ENCODE measurements around the gene PRPF19. TPM values are rescaled to one million over a fixed set of nuclear protein-coding genes. Genes with fewer than 3 reads are reported as not detected.

PRPF19 gene
- polyA plus RNA-seq (2013) = 102 TPM

- peak; percentile 96 to 99 (median 98) for DNase-seq
- Histone ChIP-seq H3K27me3 (replicated peaks in 2 of 5; ENCODE audit: control insufficient read depth in 4 of 5, insufficient read depth in 5 of 5, low read length in 4 of 5) (no peaks in the 10 kb centered on the region), H3K27ac (ENCODE audit: insufficient read depth in 1 of 2, low read depth in 1 of 2, low read length in 2 of 2, poor library complexity in 1 of 2, severe bottlenecking in 2 of 2) (peak within 1 kb of the TSS; percentile 78 to 89), H3K4me1 (ENCODE audit: control extremely low read depth in 1 of 4, control insufficient read depth in 4 of 4, insufficient read depth in 4 of 4, low read length in 3 of 4) (peaks cover 13 to 35% (median 28%) of the 10 kb centered on the region in 4 experiments), H3K9me3 (ENCODE audit: control extremely low read depth in 1 of 5, control insufficient read depth in 4 of 5, insufficient read depth in 2 of 5, low read depth in 1 of 5, low read length in 4 of 5) (no peaks in the 10 kb centered on the region), H3K4me3 (ENCODE audit: control insufficient read depth in 1 of 7, extremely low read depth in 1 of 7, insufficient read depth in 4 of 7, low read depth in 2 of 7, low read length in 6 of 7) (peak within 1 kb of the TSS; percentile 75 to 92 (median 86)), H3K36me3 (ENCODE audit: control insufficient read depth in 4 of 4, insufficient read depth in 4 of 4, low read length in 3 of 4) (peaks cover 6 to 29% (median 24%) of the 10 kb centered on the region in 4 experiments)
- WGBS (ENCODE audit: insufficient coverage) = 0% methylated on average over 70 of the region's 75 CpGs
- ChIA-PET CTCF (interaction anchor here (0.7 to 10.5 kb wide), 9 partner anchors 8 to 131 kb away, joined by 3 to 138 read pairs (median 7); partner anchors contain the start of gene TMEM109), POLR2A (interaction anchor here (0.5 to 0.9 kb wide), 2 partner anchors 15 to 272 kb away, joined by 3 read pairs; no protein-coding TSS in a partner anchor)
These were observed at the start of gene PRPF19 for GRCh38 chr11:60906132-60906972. Gene PRPF19 (minus strand): TSS chr11:60906585. CDS start chr11:60906382, 203 bp downstream.

GRCh38 chr11:60955571-60955970 lies 49.2 kb upstream of the PRPF19 start:
- 27% methylated on average over 3 of the region's 5 CpGs for WGBS (ENCODE audit: insufficient coverage)
- peaks cover 6 to 25% (median 19%) of the 10 kb centered on the region in 4 experiments for H3K4me1 ChIP-seq (ENCODE audit: control extremely low read depth in 1 of 4, control insufficient read depth in 4 of 4, insufficient read depth in 4 of 4, low read length in 3 of 4)
- peaks cover 0 to 77% (median 24%) of the 10 kb centered on the region in 5 experiments for H3K27me3 ChIP-seq (replicated peaks in 2 of 5; ENCODE audit: control insufficient read depth in 4 of 5, insufficient read depth in 5 of 5, low read length in 4 of 5)
- H3K9me3 ChIP-seq (ENCODE audit: control extremely low read depth in 1 of 5, control insufficient read depth in 4 of 5, insufficient read depth in 2 of 5, low read depth in 1 of 5, low read length in 4 of 5) = peaks cover 0 to 2% (median 0%) of the 10 kb centered on the region in 5 experiments
- no peaks in the 10 kb centered on the region for H3K36me3 ChIP-seq (ENCODE audit: control insufficient read depth in 4 of 4, insufficient read depth in 4 of 4, low read length in 3 of 4)
- POLR2A ChIA-PET = no interaction called here
- H3K27ac ChIP-seq (ENCODE audit: insufficient read depth in 1 of 2, low read depth in 1 of 2, low read length in 2 of 2, poor library complexity in 1 of 2, severe bottlenecking in 2 of 2) = no peak overlapping the region
- no peak overlapping the region for H3K4me3 ChIP-seq (ENCODE audit: control insufficient read depth in 1 of 7, extremely low read depth in 1 of 7, insufficient read depth in 4 of 7, low read depth in 2 of 7, low read length in 6 of 7)
- CTCF ChIA-PET = interaction anchor here (1.0 kb wide), 1 partner anchor 14 kb away, joined by 3 read pairs; no protein-coding TSS in a partner anchor
- DNase-seq = peak in 2 of 3 donors; percentile 37 to 54

- 49% methylated on average over 3 of the region's 5 CpGs for WGBS (ENCODE audit: insufficient coverage)
- Histone ChIP-seq H3K4me3 (ENCODE audit: control insufficient read depth in 1 of 7, extremely low read depth in 1 of 7, insufficient read depth in 4 of 7, low read depth in 2 of 7, low read length in 6 of 7) (no peak overlapping the region), H3K27ac (ENCODE audit: insufficient read depth in 1 of 2, low read depth in 1 of 2, low read length in 2 of 2, poor library complexity in 1 of 2, severe bottlenecking in 2 of 2) (no peak overlapping the region), H3K9me3 (ENCODE audit: control extremely low read depth in 1 of 5, control insufficient read depth in 4 of 5, insufficient read depth in 2 of 5, low read depth in 1 of 5, low read length in 4 of 5) (no peaks in the 10 kb centered on the region), H3K27me3 (replicated peaks in 2 of 5; ENCODE audit: control insufficient read depth in 4 of 5, insufficient read depth in 5 of 5, low read length in 4 of 5) (peaks cover 0 to 78% (median 23%) of the 10 kb centered on the region in 5 experiments), H3K36me3 (ENCODE audit: control insufficient read depth in 4 of 4, insufficient read depth in 4 of 4, low read length in 3 of 4) (no peaks in the 10 kb centered on the region), H3K4me1 (ENCODE audit: control extremely low read depth in 1 of 4, control insufficient read depth in 4 of 4, insufficient read depth in 4 of 4, low read length in 3 of 4) (peaks cover 6 to 25% (median 19%) of the 10 kb centered on the region in 4 experiments)
- CTCF ChIA-PET = interaction anchor here (0.6 to 1.2 kb wide), 4 partner anchors 9 to 55 kb away, joined by 3 read pairs; no protein-coding TSS in a partner anchor
- DNase-seq = peak in 2 of 3 donors; percentile 62 to 74
- POLR2A ChIA-PET = no interaction called here
These were observed 48.0 kb upstream of the PRPF19 start for GRCh38 chr11:60954421-60954820.

- DNase-seq = peak in 2 of 3 donors; percentile 52 to 56
- Histone ChIP-seq H3K36me3 (ENCODE audit: control insufficient read depth in 4 of 4, insufficient read depth in 4 of 4, low read length in 3 of 4) (no peaks in the 10 kb centered on the region), H3K27ac (ENCODE audit: insufficient read depth in 1 of 2, low read depth in 1 of 2, low read length in 2 of 2, poor library complexity in 1 of 2, severe bottlenecking in 2 of 2) (no peak overlapping the region), H3K27me3 (replicated peaks in 2 of 5; ENCODE audit: control insufficient read depth in 4 of 5, insufficient read depth in 5 of 5, low read length in 4 of 5) (peaks cover 0 to 76% (median 23%) of the 10 kb centered on the region in 5 experiments), H3K4me3 (ENCODE audit: control insufficient read depth in 1 of 7, extremely low read depth in 1 of 7, insufficient read depth in 4 of 7, low read depth in 2 of 7, low read length in 6 of 7) (no peak overlapping the region), H3K4me1 (ENCODE audit: control extremely low read depth in 1 of 4, control insufficient read depth in 4 of 4, insufficient read depth in 4 of 4, low read length in 3 of 4) (peaks cover 6 to 25% (median 19%) of the 10 kb centered on the region in 4 experiments), H3K9me3 (ENCODE audit: control extremely low read depth in 1 of 5, control insufficient read depth in 4 of 5, insufficient read depth in 2 of 5, low read depth in 1 of 5, low read length in 4 of 5) (no peaks in the 10 kb centered on the region)
- WGBS (ENCODE audit: insufficient coverage) = 65% methylated on average over 6 of the region's 6 CpGs
- POLR2A ChIA-PET = no interaction called here
- CTCF ChIA-PET = interaction anchor here (0.6 to 1.4 kb wide), 5 partner anchors 8 to 38 kb away, joined by 3 to 6 read pairs (median 3); no protein-coding TSS in a partner anchor
These were observed 47.4 kb upstream of the PRPF19 start for GRCh38 chr11:60953781-60954180.

- no peak overlapping the region for H3K27ac ChIP-seq (ENCODE audit: insufficient read depth in 1 of 2, low read depth in 1 of 2, low read length in 2 of 2, poor library complexity in 1 of 2, severe bottlenecking in 2 of 2)
- ChIA-PET POLR2A (no interaction called here), CTCF (interaction anchor here (1.3 to 1.4 kb wide), 2 partner anchors 12 to 17 kb away, joined by 4 to 6 read pairs; no protein-coding TSS in a partner anchor)
- peaks cover 0 to 77% (median 26%) of the 10 kb centered on the region in 5 experiments for H3K27me3 ChIP-seq (replicated peaks in 2 of 5; ENCODE audit: control insufficient read depth in 4 of 5, insufficient read depth in 5 of 5, low read length in 4 of 5)
- WGBS (ENCODE audit: insufficient coverage) = 0% methylated on average over 3 of the region's 3 CpGs
- DNase-seq = no peak
- H3K36me3 ChIP-seq (ENCODE audit: control insufficient read depth in 4 of 4, insufficient read depth in 4 of 4, low read length in 3 of 4) = no peaks in the 10 kb centered on the region
- H3K9me3 ChIP-seq (ENCODE audit: control extremely low read depth in 1 of 5, control insufficient read depth in 4 of 5, insufficient read depth in 2 of 5, low read depth in 1 of 5, low read length in 4 of 5) = no peaks in the 10 kb centered on the region
- peaks cover 6 to 25% (median 19%) of the 10 kb centered on the region in 4 experiments for H3K4me1 ChIP-seq (ENCODE audit: control extremely low read depth in 1 of 4, control insufficient read depth in 4 of 4, insufficient read depth in 4 of 4, low read length in 3 of 4)
- H3K4me3 ChIP-seq (ENCODE audit: control insufficient read depth in 1 of 7, extremely low read depth in 1 of 7, insufficient read depth in 4 of 7, low read depth in 2 of 7, low read length in 6 of 7) = peak overlapping the region in 5 of 7 experiments; percentile 50 to 82 (median 71)
These were observed 46.4 kb upstream of the PRPF19 start for GRCh38 chr11:60952742-60953170.

GRCh38 chr11:60951904-60952741 lies 45.7 kb upstream of the PRPF19 start, which contains the start of gene SLC15A3:
Gene SLC15A3 (minus strand): TSS chr11:60952176. CDS start chr11:60951551, 625 bp downstream.
- Histone ChIP-seq H3K4me3 (ENCODE audit: control insufficient read depth in 1 of 7, extremely low read depth in 1 of 7, insufficient read depth in 4 of 7, low read depth in 2 of 7, low read length in 6 of 7) (peak within 1 kb of the TSS; percentile 20 to 82 (median 60)), H3K27me3 (replicated peaks in 2 of 5; ENCODE audit: control insufficient read depth in 4 of 5, insufficient read depth in 5 of 5, low read length in 4 of 5) (peaks cover 0 to 74% (median 26%) of the 10 kb centered on the region in 5 experiments), H3K27ac (ENCODE audit: insufficient read depth in 1 of 2, low read depth in 1 of 2, low read length in 2 of 2, poor library complexity in 1 of 2, severe bottlenecking in 2 of 2) (no peak within 1 kb of the TSS), H3K4me1 (ENCODE audit: control extremely low read depth in 1 of 4, control insufficient read depth in 4 of 4, insufficient read depth in 4 of 4, low read length in 3 of 4) (peaks cover 6 to 25% (median 19%) of the 10 kb centered on the region in 4 experiments), H3K36me3 (ENCODE audit: control insufficient read depth in 4 of 4, insufficient read depth in 4 of 4, low read length in 3 of 4) (no peaks in the 10 kb centered on the region), H3K9me3 (ENCODE audit: control extremely low read depth in 1 of 5, control insufficient read depth in 4 of 5, insufficient read depth in 2 of 5, low read depth in 1 of 5, low read length in 4 of 5) (no peaks in the 10 kb centered on the region)
- under 1% methylated on average over 17 of the region's 23 CpGs for WGBS (ENCODE audit: insufficient coverage)
- ChIA-PET POLR2A (no interaction called here), CTCF (interaction anchor here (1.4 kb wide), 1 partner anchor 11 kb away, joined by 4 read pairs; no protein-coding TSS in a partner anchor)
- peak; percentile 66 to 91 (median 89) for DNase-seq

All from common myeloid progenitor, CD34-positive (primary cell).